Effector CD8-positive, alpha-beta T cell (primary cell): ENCODE measurements around the gene ILKAP.
"Not testable (repeated sequence)": the region's sequence is repeated elsewhere in the genome, so short reads cannot be mapped to it uniquely, and the experiment has no call there.

Source experiments
- DNase-seq: peaks from one replicate; lab custom pipeline; 2025; lab: John Stamatoyannopoulos, UW

The ILKAP gene

GRCh38 chr2:238202326-238203093, 985 bp downstream of the ILKAP start:
- DNase-seq = no peak

GRCh38 chr2:238190445-238190844, 13.1 kb downstream of the ILKAP start:
- DNase-seq = no peak

- no peak for DNase-seq
Observed at GRCh38 chr2:238187618-238188548, 15.6 kb downstream of the ILKAP start.

GRCh38 chr2:238183821-238184220, 19.7 kb downstream of the ILKAP start:
- DNase-seq = no peak

GRCh38 chr2:238182362-238182761, 21.1 kb downstream of the ILKAP start:
- DNase-seq = no peak

- no peak for DNase-seq
Observed at GRCh38 chr2:238180554-238180953, 22.9 kb downstream of the ILKAP start.

- no peak for DNase-seq
Observed at GRCh38 chr2:238176613-238177012, 26.9 kb downstream of the ILKAP start.

- no peak for DNase-seq
Observed at GRCh38 chr2:238174701-238175100, 28.8 kb downstream of the ILKAP start.

GRCh38 chr2:238174291-238174690, 29.2 kb downstream of the ILKAP start:
- DNase-seq = no peak

GRCh38 chr2:238173692-238174091, 29.8 kb downstream of the ILKAP start:
- DNase-seq = no peak

GRCh38 chr2:238172439-238172838, 31.1 kb downstream of the ILKAP start:
- DNase-seq = no peak

- no peak for DNase-seq
Observed at GRCh38 chr2:238171575-238172187, 31.8 kb downstream of the ILKAP start.

GRCh38 chr2:238171072-238171431, 32.4 kb downstream of the ILKAP start:
- not testable (repeated sequence) for DNase-seq

- no peak for DNase-seq
Observed at GRCh38 chr2:238170386-238171071, 33.0 kb downstream of the ILKAP start.

- DNase-seq = no peak
Observed at GRCh38 chr2:238169708-238170251, 33.7 kb downstream of the ILKAP start.

GRCh38 chr2:238169048-238169707, 34.3 kb downstream of the ILKAP start:
- no peak for DNase-seq

- DNase-seq = no peak
Observed at GRCh38 chr2:238168196-238169047, 35.1 kb downstream of the ILKAP start.

GRCh38 chr2:238167761-238168160, 35.7 kb downstream of the ILKAP start:
- no peak for DNase-seq

GRCh38 chr2:238167344-238167715, 36.2 kb downstream of the ILKAP start:
- DNase-seq = no peak
